ENCODE measurements around the gene RNF34.
"Not testable (repeated sequence)": the region's sequence is repeated elsewhere in the genome, so short reads cannot be mapped to it uniquely, and the experiment has no call there.

Gene RNF34

DNA sequence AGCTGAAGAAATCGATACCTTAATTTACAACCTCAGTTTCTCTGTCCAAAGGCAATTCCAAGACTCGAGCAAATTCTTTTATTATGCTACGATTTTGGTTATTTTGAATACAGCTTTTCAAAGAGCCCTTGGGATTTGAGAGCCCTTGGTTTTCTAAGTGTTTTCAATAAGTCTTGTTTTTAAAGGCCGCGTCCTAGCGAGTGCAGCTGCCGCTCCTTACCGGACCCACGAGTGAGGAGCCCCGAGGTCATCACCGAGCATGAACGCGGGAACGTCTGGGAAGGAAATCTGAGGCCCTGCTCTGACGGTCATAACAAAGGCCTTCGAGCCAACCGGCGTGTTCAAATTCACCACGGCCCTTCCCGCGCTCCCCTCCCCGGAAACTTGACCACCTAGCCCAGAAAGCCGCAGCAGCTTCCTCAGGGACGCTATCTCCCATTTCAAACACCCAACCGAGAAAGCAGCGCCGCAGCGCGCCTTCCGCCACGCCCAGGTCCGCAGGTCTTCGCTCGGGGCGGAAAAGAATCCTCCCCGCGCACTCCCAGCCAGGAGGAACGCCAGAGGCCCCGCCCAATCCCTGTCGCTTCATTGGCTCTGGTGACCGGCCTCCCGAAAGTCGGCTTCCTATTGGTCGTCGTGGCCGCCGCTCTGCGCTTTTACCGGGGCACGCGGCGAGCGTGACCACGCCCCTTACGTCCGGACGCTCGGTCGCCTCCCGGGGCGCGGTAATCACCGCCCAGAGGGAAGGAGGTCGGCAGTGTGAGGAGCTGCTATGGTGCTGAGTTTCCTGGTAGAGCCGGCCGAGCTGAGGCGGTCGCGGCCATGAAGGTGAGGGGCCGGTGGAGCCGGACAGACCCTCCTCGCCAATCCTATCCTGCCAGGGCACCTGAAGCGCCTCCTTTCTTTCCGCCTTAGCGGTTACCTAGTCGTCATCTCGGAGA, at the start of gene RNF34:
Gene RNF34 (plus strand): TSS at position 728 of the 941 bp plus-strand sequence. CDS start 95 bp downstream, at position 823.
- Mint-ChIP-seq H3K4me1 (ENCODE audit: low read depth) (peaks cover 36% of the 10 kb centered on the region), H3K9me3 (no peaks in the 10 kb centered on the region), H3K36me3 (ENCODE audit: low read depth) (peaks cover 25% of the 10 kb centered on the region), H3K27me3 (no peaks in the 10 kb centered on the region), H3K4me3 (peak within 1 kb of the TSS; percentile 92), H3K27ac (peak within 1 kb of the TSS; percentile 93)

DNA sequence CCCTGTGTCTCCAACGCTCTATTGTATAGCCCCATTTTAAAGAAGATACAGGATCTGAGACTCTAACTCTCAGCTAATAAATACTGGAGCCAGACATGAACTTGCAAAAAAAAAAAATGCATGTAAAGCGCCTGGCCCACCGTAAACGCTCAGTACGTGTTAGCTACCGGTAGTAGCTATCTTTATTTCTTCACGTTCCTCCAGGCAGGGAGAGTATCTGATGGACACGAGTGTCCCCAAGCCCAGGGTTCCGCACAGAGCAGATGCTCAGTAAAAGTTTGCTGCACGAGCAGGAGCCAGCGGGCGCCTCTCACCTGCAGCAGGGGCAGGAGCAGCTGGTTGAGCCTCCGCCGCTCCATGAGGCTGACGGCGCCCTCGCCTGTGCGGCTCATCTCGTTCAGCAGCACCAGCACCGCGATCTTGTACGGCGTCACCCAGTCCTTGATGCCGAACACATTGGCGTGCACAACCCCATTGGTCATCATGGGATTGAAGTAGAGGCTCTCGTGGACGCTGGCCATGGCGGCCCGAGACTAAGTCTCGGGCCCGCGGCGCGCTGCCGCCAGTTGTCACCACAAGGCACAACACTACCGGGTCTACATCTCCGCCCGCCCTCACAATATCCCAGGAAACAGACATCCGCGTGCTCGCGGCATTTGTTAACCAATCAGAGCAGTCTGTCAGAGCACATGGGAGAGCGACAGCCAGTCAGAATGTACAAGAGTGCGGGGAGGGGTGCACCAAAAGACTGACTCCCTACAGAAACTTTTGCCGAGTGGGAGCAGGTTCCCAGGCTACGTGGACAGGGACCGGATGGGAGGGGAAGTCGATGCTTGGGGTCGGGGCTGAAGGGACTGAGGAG, 47.9 kb upstream of the RNF34 start, which contains the start of gene ANAPC5:
Gene ANAPC5 (minus strand): TSS at position 592 of the 862 bp plus-strand sequence. CDS start 71 bp downstream, at position 521.
- Mint-ChIP-seq H3K4me1 (ENCODE audit: low read depth) (peaks cover 39% of the 10 kb centered on the region), H3K9me3 (no peaks in the 10 kb centered on the region), H3K27me3 (no peaks in the 10 kb centered on the region), H3K27ac (peak within 1 kb of the TSS; percentile 87), H3K36me3 (ENCODE audit: low read depth) (peaks cover 18% of the 10 kb centered on the region), H3K4me3 (peak within 1 kb of the TSS; percentile 92)

DNA sequence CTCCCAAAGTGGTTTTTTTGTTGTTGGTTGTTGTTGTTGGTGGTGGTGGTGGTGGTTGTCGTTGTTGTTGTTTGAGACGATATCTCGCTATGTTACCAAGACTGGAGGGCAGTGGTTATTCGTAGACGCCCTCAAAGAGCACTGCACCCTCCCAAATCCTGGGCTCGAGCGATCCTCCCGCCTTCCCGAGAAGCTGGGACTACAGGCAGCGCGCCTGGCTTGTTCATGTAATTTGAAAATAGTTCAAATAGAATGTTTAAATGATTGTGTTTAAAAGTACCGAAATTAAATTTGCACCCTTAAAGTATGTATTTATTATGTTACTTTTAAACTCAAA, 47.3 kb upstream of the RNF34 start:
- Mint-ChIP-seq H3K4me3 (peak overlapping the region; percentile 92), H3K36me3 (ENCODE audit: low read depth) (peaks cover 14% of the 10 kb centered on the region), H3K27ac (peak overlapping the region; percentile 87), H3K27me3 (no peaks in the 10 kb centered on the region), H3K4me1 (ENCODE audit: low read depth) (peaks cover 37% of the 10 kb centered on the region), H3K9me3 (no peaks in the 10 kb centered on the region)

GRCh38 chr12:121355818-121356217, 44.1 kb upstream of the RNF34 start:
- peaks cover 19% of the 10 kb centered on the region for H3K4me1 Mint-ChIP-seq (ENCODE audit: low read depth)
- H3K27ac Mint-ChIP-seq: no peak overlapping the region
- H3K27me3 Mint-ChIP-seq: no peaks in the 10 kb centered on the region
- no peak overlapping the region for H3K4me3 Mint-ChIP-seq
- no peaks in the 10 kb centered on the region for H3K36me3 Mint-ChIP-seq (ENCODE audit: low read depth)
- H3K9me3 Mint-ChIP-seq: no peaks in the 10 kb centered on the region

DNA sequence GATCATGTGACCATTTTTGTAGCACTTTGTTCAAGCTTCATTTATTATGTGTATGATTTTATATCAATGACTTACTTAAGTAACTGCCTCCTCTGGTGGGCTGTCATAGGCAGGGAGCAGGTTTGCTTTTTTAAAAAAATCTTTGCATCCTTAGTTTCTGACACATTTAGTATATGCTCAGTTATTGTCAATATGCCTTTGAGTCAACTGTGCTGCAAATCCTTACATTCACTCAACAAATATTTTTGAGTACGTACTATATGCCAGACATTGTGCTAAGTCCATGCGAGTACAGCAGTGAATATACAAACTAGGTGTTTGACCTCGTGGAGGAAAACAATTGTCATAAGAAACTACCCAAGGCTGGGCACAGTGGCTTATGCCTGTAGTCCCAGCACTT, 43.3 kb upstream of the RNF34 start:
- Mint-ChIP-seq H3K4me1 (ENCODE audit: low read depth) (peaks cover 13% of the 10 kb centered on the region), H3K4me3 (no peak overlapping the region), H3K9me3 (no peaks in the 10 kb centered on the region), H3K36me3 (ENCODE audit: low read depth) (no peaks in the 10 kb centered on the region), H3K27ac (no peak overlapping the region), H3K27me3 (no peaks in the 10 kb centered on the region)

DNA sequence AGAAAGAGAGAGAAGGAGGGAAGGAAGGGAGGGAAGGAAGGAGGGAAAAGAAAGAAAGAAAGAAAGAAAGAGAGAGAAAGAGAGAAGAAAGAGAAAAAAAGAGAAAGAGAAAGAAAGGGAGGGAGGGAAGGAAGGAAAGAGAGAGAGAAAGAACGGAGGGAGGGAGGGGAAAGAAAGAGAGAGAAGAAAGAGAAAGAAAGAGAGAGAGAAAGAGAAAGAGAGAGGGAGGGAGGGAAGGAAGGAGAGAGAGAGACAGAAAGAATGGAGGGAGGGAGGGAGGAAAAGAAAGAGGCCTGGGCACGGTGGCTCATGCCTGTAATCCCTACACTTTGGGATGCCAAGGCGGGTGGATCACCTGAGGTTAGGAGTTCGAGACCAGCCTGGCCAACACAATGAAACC, 42.6 kb upstream of the RNF34 start:
- Mint-ChIP-seq H3K27ac (no peak overlapping the region), H3K27me3 (no peaks in the 10 kb centered on the region), H3K9me3 (no peaks in the 10 kb centered on the region), H3K36me3 (ENCODE audit: low read depth) (no peaks in the 10 kb centered on the region), H3K4me3 (no peak overlapping the region), H3K4me1 (ENCODE audit: low read depth) (peaks cover 9% of the 10 kb centered on the region)

- Mint-ChIP-seq H3K27ac (no peak overlapping the region), H3K9me3 (no peaks in the 10 kb centered on the region), H3K4me3 (no peak overlapping the region), H3K4me1 (ENCODE audit: low read depth) (peaks cover 2% of the 10 kb centered on the region), H3K27me3 (no peaks in the 10 kb centered on the region), H3K36me3 (ENCODE audit: low read depth) (no peaks in the 10 kb centered on the region)
Measured at GRCh38 chr12:121358073-121358472, 41.8 kb upstream of the RNF34 start.

GRCh38 chr12:121364683-121365121, 35.2 kb upstream of the RNF34 start:
- Mint-ChIP-seq H3K36me3 (ENCODE audit: low read depth) (no peaks in the 10 kb centered on the region), H3K27ac (no peak overlapping the region)

DNA sequence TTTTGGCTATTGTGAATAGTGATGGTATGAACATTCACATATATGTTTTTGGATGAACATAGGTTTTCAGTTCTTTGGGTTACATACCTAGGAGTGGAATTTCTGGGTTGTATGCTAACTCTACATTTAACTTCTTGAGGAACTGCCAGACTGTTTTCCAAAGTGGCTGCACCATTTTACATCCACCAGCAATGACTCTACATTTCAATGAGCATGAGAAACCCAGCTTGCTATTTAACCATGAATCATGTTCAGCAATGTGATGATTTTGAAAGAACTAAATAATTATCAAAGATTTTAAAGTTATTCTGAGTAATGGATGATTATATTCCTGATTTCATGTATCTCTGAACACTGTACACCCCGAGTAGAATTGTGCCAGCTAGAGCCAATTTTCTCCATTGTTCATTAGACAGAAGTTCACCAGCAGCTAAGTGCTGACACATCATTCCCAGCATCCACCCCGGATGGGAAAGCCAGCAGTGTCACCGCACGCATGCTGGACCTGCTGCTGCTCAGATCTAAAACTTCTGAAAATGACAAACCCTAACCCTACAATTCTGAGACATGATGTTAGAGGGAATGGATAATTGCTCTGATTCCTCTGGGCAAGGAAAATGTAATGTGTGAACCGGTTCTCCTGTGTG, 34.4 kb upstream of the RNF34 start:
- Mint-ChIP-seq H3K9me3 (no peaks in the 10 kb centered on the region), H3K36me3 (ENCODE audit: low read depth) (no peaks in the 10 kb centered on the region), H3K27ac (no peak overlapping the region), H3K4me1 (ENCODE audit: low read depth) (no peaks in the 10 kb centered on the region), H3K27me3 (peaks cover 16% of the 10 kb centered on the region), H3K4me3 (no peak overlapping the region)

More at GRCh38 chr12:121364683-121365121, 35.2 kb upstream of the RNF34 start:
- no peaks in the 10 kb centered on the region for H3K9me3 Mint-ChIP-seq
- H3K4me3 Mint-ChIP-seq: no peak overlapping the region
- H3K27me3 Mint-ChIP-seq: peaks cover 16% of the 10 kb centered on the region
- H3K4me1 Mint-ChIP-seq (ENCODE audit: low read depth): no peaks in the 10 kb centered on the region

DNA sequence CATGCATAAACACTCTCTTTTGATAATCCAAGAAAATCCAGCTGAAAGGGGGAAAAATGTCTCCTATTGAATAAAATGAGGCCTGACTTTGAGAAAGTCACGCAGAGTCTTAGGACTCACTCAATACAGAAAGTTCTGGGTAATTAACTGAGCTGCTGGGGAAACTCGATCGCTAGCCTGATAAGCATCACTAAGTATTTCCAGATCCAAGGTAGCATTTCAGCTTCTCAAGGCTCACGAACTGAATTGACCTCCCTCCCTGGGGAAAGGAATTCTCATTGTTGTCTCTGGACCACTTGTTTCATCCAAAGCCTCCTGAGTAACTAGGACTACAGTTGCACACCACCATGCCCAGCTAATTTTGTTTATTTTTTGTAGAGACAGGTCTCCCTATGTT, 33.9 kb upstream of the RNF34 start:
- H3K27me3 Mint-ChIP-seq: peaks cover 16% of the 10 kb centered on the region
- no peaks in the 10 kb centered on the region for H3K36me3 Mint-ChIP-seq (ENCODE audit: low read depth)
- H3K9me3 Mint-ChIP-seq: no peaks in the 10 kb centered on the region
- H3K4me1 Mint-ChIP-seq (ENCODE audit: low read depth): no peaks in the 10 kb centered on the region
- no peak overlapping the region for H3K4me3 Mint-ChIP-seq
- no peak overlapping the region for H3K27ac Mint-ChIP-seq

GRCh38 chr12:121371404-121371803, 28.5 kb upstream of the RNF34 start:
- Mint-ChIP-seq H3K9me3 (no peaks in the 10 kb centered on the region), H3K27me3 (no peaks in the 10 kb centered on the region), H3K36me3 (ENCODE audit: low read depth) (no peaks in the 10 kb centered on the region), H3K4me1 (ENCODE audit: low read depth) (no peaks in the 10 kb centered on the region), H3K27ac (no peak overlapping the region), H3K4me3 (no peak overlapping the region)

DNA sequence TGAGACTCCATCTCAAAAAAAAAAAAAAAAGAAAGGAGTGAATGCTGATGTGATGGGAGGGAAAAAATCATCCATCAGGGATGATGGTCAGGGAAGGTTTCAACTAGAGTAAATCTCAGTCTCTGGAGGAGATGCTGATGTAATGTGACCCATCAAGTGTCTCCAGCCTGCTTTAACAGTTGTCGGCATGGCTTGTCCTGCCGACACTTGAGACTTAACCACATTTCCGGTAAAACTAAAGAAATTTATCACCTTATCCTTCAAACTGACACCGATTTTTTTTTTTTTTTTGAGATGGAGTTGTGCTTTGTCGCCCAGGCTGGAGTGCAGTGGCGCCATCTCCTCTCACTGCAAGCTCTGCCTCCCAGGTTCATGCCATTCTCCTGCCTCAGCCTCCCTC, 26.2 kb upstream of the RNF34 start:
- H3K9me3 Mint-ChIP-seq: no peaks in the 10 kb centered on the region
- H3K27me3 Mint-ChIP-seq: no peaks in the 10 kb centered on the region
- no peaks in the 10 kb centered on the region for H3K36me3 Mint-ChIP-seq (ENCODE audit: low read depth)
- no peaks in the 10 kb centered on the region for H3K4me1 Mint-ChIP-seq (ENCODE audit: low read depth)
- H3K4me3 Mint-ChIP-seq: no peak overlapping the region
- H3K27ac Mint-ChIP-seq: no peak overlapping the region

DNA sequence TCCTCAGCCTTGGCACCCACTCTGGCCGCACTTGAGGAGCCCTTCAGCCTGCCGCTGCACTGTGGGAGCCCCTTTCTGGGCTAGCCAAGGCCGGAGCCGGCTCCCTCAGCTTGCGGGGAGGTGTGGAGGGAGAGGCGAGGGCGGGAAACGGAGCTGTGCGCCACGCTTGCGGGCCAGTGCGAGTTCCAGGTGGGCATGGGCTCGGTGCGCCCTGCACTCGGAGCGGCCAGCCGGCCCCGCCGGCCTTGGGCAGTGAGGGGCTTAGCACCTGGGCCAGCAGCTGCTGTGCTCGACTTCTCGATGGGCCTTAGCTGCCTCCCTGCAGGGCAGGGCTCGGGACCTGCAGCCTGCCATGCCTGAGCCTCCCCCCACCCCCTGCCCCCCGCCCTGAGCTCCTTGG, 25.6 kb upstream of the RNF34 start:
- not testable (repeated sequence) for H3K4me1 Mint-ChIP-seq (ENCODE audit: low read depth); H3K4me3 Mint-ChIP-seq; H3K9me3 Mint-ChIP-seq; H3K27ac Mint-ChIP-seq; H3K27me3 Mint-ChIP-seq; H3K36me3 Mint-ChIP-seq (ENCODE audit: low read depth)

GRCh38 chr12:121374945-121375584, 24.9 kb upstream of the RNF34 start:
- H3K36me3 Mint-ChIP-seq (ENCODE audit: low read depth); H3K4me3 Mint-ChIP-seq; H3K27me3 Mint-ChIP-seq; H3K4me1 Mint-ChIP-seq (ENCODE audit: low read depth); H3K27ac Mint-ChIP-seq; H3K9me3 Mint-ChIP-seq: not testable (repeated sequence)
